Stimulated activated CD8-positive, alpha-beta memory T cell treated with anti-CD3 and anti-CD28 coated beads, Interleukin-12 subunit alpha, Interleukin-12 subunit beta, amount 100 ng/mL, for 24 hours (primary cell): ENCODE results near the gene CIDEC.

ENCODE experiments used
- DNase-seq: peaks from one replicate; pipeline ENCODE4 v3.0.0-alpha.2; 2020; ENCODE audit errors: extremely low read depth

CIDEC gene

GRCh38 chr3:9879830-9880549 is at the start of gene CIDEC:
TSS of gene CIDEC (minus strand) at chr3:9880253. CDS start at chr3:9878486, 1,767 bp downstream.
- no peak for DNase-seq

- no peak for DNase-seq
Measured at GRCh38 chr3:9928158-9928557, 48.1 kb upstream of the CIDEC start.

GRCh38 chr3:9918261-9919038 is 38.4 kb upstream of the CIDEC start:
- DNase-seq: no peak

- DNase-seq: no peak
Measured at GRCh38 chr3:9917820-9918219, 37.8 kb upstream of the CIDEC start.

- DNase-seq: no peak
Measured at GRCh38 chr3:9916734-9917680, 37.0 kb upstream of the CIDEC start, which contains the start of gene IL17RC. TSS of gene IL17RC (plus strand) at chr3:9917098. CDS start at chr3:9917316, 218 bp downstream.

- DNase-seq: no peak
Measured at GRCh38 chr3:9916346-9916733, 36.3 kb upstream of the CIDEC start.

GRCh38 chr3:9915254-9916141 is 35.4 kb upstream of the CIDEC start:
- DNase-seq: no peak

GRCh38 chr3:9914559-9915253 is 34.7 kb upstream of the CIDEC start:
- no peak for DNase-seq

GRCh38 chr3:9914011-9914410 is 34.0 kb upstream of the CIDEC start:
- no peak for DNase-seq

GRCh38 chr3:9913601-9914000 is 33.5 kb upstream of the CIDEC start:
- DNase-seq: no peak

- no peak for DNase-seq
Measured at GRCh38 chr3:9912294-9912935, 32.4 kb upstream of the CIDEC start.

- no peak for DNase-seq
Measured at GRCh38 chr3:9911863-9912262, 31.8 kb upstream of the CIDEC start.

GRCh38 chr3:9909221-9910013 is 29.4 kb upstream of the CIDEC start:
- DNase-seq: no peak

GRCh38 chr3:9908286-9908685 is 28.2 kb upstream of the CIDEC start:
- no peak for DNase-seq

GRCh38 chr3:9906480-9906879 is 26.4 kb upstream of the CIDEC start:
- DNase-seq: no peak

GRCh38 chr3:9903904-9904303 is 23.9 kb upstream of the CIDEC start:
- no peak for DNase-seq

GRCh38 chr3:9903238-9903624 is 23.2 kb upstream of the CIDEC start:
- DNase-seq: no peak

GRCh38 chr3:9902372-9903237 is 22.6 kb upstream of the CIDEC start, which contains the start of gene IL17RE:
TSS of gene IL17RE (plus strand) at chr3:9902848. CDS start at chr3:9902933, 85 bp downstream.
- DNase-seq: no peak
